Activated naive CD8-positive, alpha-beta T cell treated with anti-CD3 and anti-CD28 coated beads, Interleukin-2, amount 50 U/mL, for 24 hours (primary cell): Measurements from ENCODE around the gene NUP160.
"Not testable (repeated sequence)": the region's sequence is repeated elsewhere in the genome, so short reads cannot be mapped to it uniquely, and the experiment has no call there.

Experiments
- ATAC-seq: fragments of 150-1000 bp; cut with Tn5 transposase; one replicate; pipeline ENCODE4 v1.10.0; 2021
- DNase-seq: peaks from one replicate; pipeline ENCODE4 v3.0.0; 2021
- H3K27ac Mint-ChIP-seq: one replicate; pipeline ENCODE4 v1.8.0; 2021; ENCODE audit warnings: mild to moderate bottlenecking, mixed read lengths
- H3K27me3 Mint-ChIP-seq: one replicate; pipeline ENCODE4 v1.8.0; 2021; ENCODE audit warnings: mixed read lengths
- H3K36me3 Mint-ChIP-seq: one replicate; pipeline ENCODE4 v1.8.0; 2021; ENCODE audit warnings: low read depth, mixed read lengths
- H3K4me1 Mint-ChIP-seq: one replicate; pipeline ENCODE4 v1.8.0; 2021; ENCODE audit warnings: mixed read lengths
- H3K4me3 Mint-ChIP-seq: one replicate; pipeline ENCODE4 v1.8.0; 2021; ENCODE audit warnings: mild to moderate bottlenecking, moderate library complexity, mixed read lengths
- H3K9me3 Mint-ChIP-seq: one replicate; pipeline ENCODE4 v1.8.0; 2021; ENCODE audit warnings: mixed read lengths

NUP160 gene

GRCh38 chr11:47791774-47792430, 56.2 kb downstream of the NUP160 start:
- no peak for DNase-seq
- Mint-ChIP-seq H3K9me3 (no peaks in the 10 kb centered on the region), H3K36me3 (peaks cover 47% of the 10 kb centered on the region), H3K4me3 (no peak overlapping the region), H3K27me3 (no peaks in the 10 kb centered on the region), H3K27ac (no peak overlapping the region), H3K4me1 (peaks cover 5% of the 10 kb centered on the region)
- no peak for ATAC-seq

- H3K4me1 Mint-ChIP-seq, H3K9me3 Mint-ChIP-seq, DNase-seq, ATAC-seq, H3K27ac Mint-ChIP-seq, H3K4me3 Mint-ChIP-seq, H3K27me3 Mint-ChIP-seq: not testable (repeated sequence)
- H3K36me3 Mint-ChIP-seq, result peaks cover 48% of the 10 kb centered on the region
Observed at GRCh38 chr11:47790017-47790416, 58.1 kb downstream of the NUP160 start.

- H3K36me3 Mint-ChIP-seq, result peaks cover 52% of the 10 kb centered on the region
- no peaks in the 10 kb centered on the region for H3K4me1 Mint-ChIP-seq
- no peaks in the 10 kb centered on the region for H3K27me3 Mint-ChIP-seq
- ATAC-seq (peak; percentile 61), DNase-seq (no peak)
- H3K4me3 Mint-ChIP-seq, result no peak overlapping the region
- H3K9me3 Mint-ChIP-seq, result no peaks in the 10 kb centered on the region
- no peak overlapping the region for H3K27ac Mint-ChIP-seq
Observed at GRCh38 chr11:47788181-47788580, 60.0 kb downstream of the NUP160 start.

GRCh38 chr11:47786373-47786772, 61.8 kb downstream of the NUP160 start:
- Mint-ChIP-seq H3K27ac (no peak overlapping the region), H3K4me1 (no peaks in the 10 kb centered on the region), H3K4me3 (no peak overlapping the region), H3K36me3 (peaks cover 47% of the 10 kb centered on the region), H3K9me3 (no peaks in the 10 kb centered on the region), H3K27me3 (no peaks in the 10 kb centered on the region)
- no peak for DNase-seq
- no peak for ATAC-seq

- peaks cover 45% of the 10 kb centered on the region for H3K36me3 Mint-ChIP-seq
- no peak for ATAC-seq
- no peak overlapping the region for H3K27ac Mint-ChIP-seq
Observed at GRCh38 chr11:47784785-47785381, 63.3 kb downstream of the NUP160 start.

GRCh38 chr11:47783087-47783610, 65.0 kb downstream of the NUP160 start:
- Mint-ChIP-seq H3K36me3 (peaks cover 53% of the 10 kb centered on the region), H3K4me3 (no peak overlapping the region)

More at GRCh38 chr11:47784785-47785381, 63.3 kb downstream of the NUP160 start:
- Mint-ChIP-seq H3K27me3 (no peaks in the 10 kb centered on the region), H3K4me3 (no peak overlapping the region), H3K4me1 (no peaks in the 10 kb centered on the region), H3K9me3 (no peaks in the 10 kb centered on the region)
- DNase-seq, result no peak

GRCh38 chr11:47778878-47779483, 69.2 kb downstream of the NUP160 start:
- Mint-ChIP-seq H3K9me3 (no peaks in the 10 kb centered on the region), H3K36me3 (peaks cover 59% of the 10 kb centered on the region), H3K27ac (no peak overlapping the region), H3K27me3 (no peaks in the 10 kb centered on the region), H3K4me3 (no peak overlapping the region), H3K4me1 (peaks cover 1% of the 10 kb centered on the region)
- DNase-seq, result no peak
- ATAC-seq, result no peak

More at GRCh38 chr11:47783087-47783610, 65.0 kb downstream of the NUP160 start:
- Mint-ChIP-seq H3K4me1 (no peaks in the 10 kb centered on the region), H3K27ac (no peak overlapping the region), H3K9me3 (no peaks in the 10 kb centered on the region), H3K27me3 (no peaks in the 10 kb centered on the region)
- no peak for ATAC-seq
- DNase-seq, result no peak

- peaks cover 48% of the 10 kb centered on the region for H3K36me3 Mint-ChIP-seq
- no peak overlapping the region for H3K4me3 Mint-ChIP-seq
- H3K9me3 Mint-ChIP-seq, result no peaks in the 10 kb centered on the region
- no peak overlapping the region for H3K27ac Mint-ChIP-seq
- H3K4me1 Mint-ChIP-seq, result peaks cover 3% of the 10 kb centered on the region
- H3K27me3 Mint-ChIP-seq, result no peaks in the 10 kb centered on the region
- DNase-seq (no peak), ATAC-seq (no peak)
Observed at GRCh38 chr11:47775240-47775869, 72.8 kb downstream of the NUP160 start.

GRCh38 chr11:47773882-47774281, 74.3 kb downstream of the NUP160 start:
- Mint-ChIP-seq H3K27ac (peak overlapping the region; percentile 35), H3K4me1 (peaks cover 5% of the 10 kb centered on the region), H3K27me3 (no peaks in the 10 kb centered on the region), H3K9me3 (no peaks in the 10 kb centered on the region), H3K4me3 (no peak overlapping the region), H3K36me3 (peaks cover 34% of the 10 kb centered on the region)
- DNase-seq, result no peak
- ATAC-seq, result no peak

- H3K4me3 Mint-ChIP-seq, result peak overlapping the region; percentile 52
- peaks cover 25% of the 10 kb centered on the region for H3K36me3 Mint-ChIP-seq
- H3K9me3 Mint-ChIP-seq, DNase-seq, H3K27me3 Mint-ChIP-seq, ATAC-seq, H3K27ac Mint-ChIP-seq: not testable (repeated sequence)
- H3K4me1 Mint-ChIP-seq, result peaks cover 20% of the 10 kb centered on the region
Observed at GRCh38 chr11:47769556-47769955, 78.6 kb downstream of the NUP160 start.

GRCh38 chr11:47768101-47768612, 80.0 kb downstream of the NUP160 start:
- Mint-ChIP-seq H3K9me3 (no peaks in the 10 kb centered on the region), H3K36me3 (peaks cover 32% of the 10 kb centered on the region), H3K27me3 (no peaks in the 10 kb centered on the region), H3K4me3 (peak overlapping the region; percentile 99), H3K4me1 (peaks cover 23% of the 10 kb centered on the region), H3K27ac (peak overlapping the region; percentile 100)
- ATAC-seq (no peak), DNase-seq (peak; percentile 38)

- peaks cover 40% of the 10 kb centered on the region for H3K36me3 Mint-ChIP-seq
- peak; percentile 57 for ATAC-seq
- H3K4me1 Mint-ChIP-seq, result peaks cover 23% of the 10 kb centered on the region
- no peaks in the 10 kb centered on the region for H3K9me3 Mint-ChIP-seq
- no peaks in the 10 kb centered on the region for H3K27me3 Mint-ChIP-seq
- peak overlapping the region; percentile 99 for H3K4me3 Mint-ChIP-seq
- peak; percentile 77 for DNase-seq
- peak overlapping the region; percentile 99 for H3K27ac Mint-ChIP-seq
Observed at GRCh38 chr11:47766509-47767227, 81.5 kb downstream of the NUP160 start.

- Mint-ChIP-seq H3K27me3 (no peaks in the 10 kb centered on the region), H3K36me3 (peaks cover 53% of the 10 kb centered on the region), H3K9me3 (no peaks in the 10 kb centered on the region), H3K4me3 (peak overlapping the region; percentile 99), H3K27ac (peak overlapping the region; percentile 99), H3K4me1 (peaks cover 23% of the 10 kb centered on the region)
- no peak for DNase-seq
- ATAC-seq, result no peak
Observed at GRCh38 chr11:47765086-47765485, 83.1 kb downstream of the NUP160 start.

GRCh38 chr11:47759291-47759690, 88.9 kb downstream of the NUP160 start:
- ATAC-seq, DNase-seq, H3K9me3 Mint-ChIP-seq, H3K27me3 Mint-ChIP-seq, H3K4me3 Mint-ChIP-seq, H3K27ac Mint-ChIP-seq: not testable (repeated sequence)
- Mint-ChIP-seq H3K4me1 (peaks cover 14% of the 10 kb centered on the region), H3K36me3 (peaks cover 72% of the 10 kb centered on the region)
